ENCODE data around the gene BZW1. TPM values are rescaled to one million over a fixed set of nuclear protein-coding genes. Genes with fewer than 3 reads are reported as not detected.

Gene BZW1
- total RNA-seq, 1 experiment from 2014 or later = 254 TPM

DNA sequence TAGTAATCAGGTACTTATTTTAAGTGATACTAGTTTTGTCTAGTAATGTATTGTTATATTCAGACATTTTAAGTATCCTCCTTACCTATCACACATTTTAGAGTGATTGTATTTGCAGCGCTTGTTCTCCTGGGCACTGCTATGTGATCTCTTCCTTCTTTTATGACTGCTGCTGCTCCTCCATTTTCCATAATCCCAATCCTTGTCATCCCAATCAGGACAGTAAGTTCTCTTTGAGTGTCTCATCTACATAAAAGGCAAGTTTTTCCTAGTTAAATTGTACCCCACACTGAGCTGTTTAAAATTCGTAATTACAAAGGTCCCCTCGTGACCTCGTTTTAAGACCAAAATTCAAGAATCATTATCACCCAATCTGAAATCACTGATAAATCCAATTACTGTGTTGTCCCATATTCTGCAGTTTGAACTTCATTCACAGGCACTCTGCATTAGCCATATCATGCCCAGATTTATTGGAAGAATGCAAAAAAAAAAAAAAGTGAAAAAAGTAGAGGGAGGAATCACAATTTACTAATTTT is 50.0 kb downstream of the BZW1 start:
- CTCF ChIA-PET = no interaction called here
- H3K4me1 Mint-ChIP-seq (ENCODE audit: low read depth, unreplicated experiment) = peaks cover 38% of the 10 kb centered on the region

DNA sequence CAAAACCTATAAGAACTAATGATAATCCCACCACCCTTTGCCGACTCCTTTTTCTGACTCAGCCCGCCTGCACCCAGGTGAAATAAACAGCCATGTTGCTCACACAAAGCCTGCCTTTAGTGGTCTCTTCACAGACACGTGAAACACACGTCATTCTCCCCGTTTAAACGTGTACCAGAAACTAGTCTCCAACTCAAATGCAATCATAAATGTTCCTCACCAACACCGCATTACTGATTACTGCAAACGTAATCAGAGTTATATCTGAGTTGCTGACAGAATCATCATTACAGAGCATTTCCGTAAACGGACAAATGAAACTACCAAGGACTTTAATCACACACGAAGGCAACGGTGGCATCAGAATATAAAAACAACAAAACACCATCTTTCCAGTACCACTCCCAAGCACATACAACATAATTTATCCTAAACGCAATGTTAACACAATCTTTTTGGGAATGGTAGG is 50.9 kb downstream of the BZW1 start:
- Mint-ChIP-seq H3K4me3 (ENCODE audit: low read depth, unreplicated experiment) (peak overlapping the region; percentile 86), H3K4me1 (ENCODE audit: low read depth, unreplicated experiment) (peaks cover 38% of the 10 kb centered on the region), H3K9me3 (ENCODE audit: low read depth, unreplicated experiment) (no peaks in the 10 kb centered on the region), H3K27me3 (ENCODE audit: unreplicated experiment) (no peaks in the 10 kb centered on the region), H3K27ac (ENCODE audit: unreplicated experiment) (peak overlapping the region; percentile 87), H3K36me3 (ENCODE audit: insufficient read depth, unreplicated experiment) (peaks cover 79% of the 10 kb centered on the region)
- BruUV-seq (replicated peaks) = TSS peak; percentile 32
- CTCF ChIA-PET = no interaction called here
- intact Hi-C loops (cut with micrococcal nuclease; ENCODE audit: unreplicated experiment) = loop anchor here (2.0 to 5.0 kb wide), 2 partner anchors 50 to 150 kb away; partner anchors contain the start of gene BZW1
- TF ChIP-seq, protein P1, sequence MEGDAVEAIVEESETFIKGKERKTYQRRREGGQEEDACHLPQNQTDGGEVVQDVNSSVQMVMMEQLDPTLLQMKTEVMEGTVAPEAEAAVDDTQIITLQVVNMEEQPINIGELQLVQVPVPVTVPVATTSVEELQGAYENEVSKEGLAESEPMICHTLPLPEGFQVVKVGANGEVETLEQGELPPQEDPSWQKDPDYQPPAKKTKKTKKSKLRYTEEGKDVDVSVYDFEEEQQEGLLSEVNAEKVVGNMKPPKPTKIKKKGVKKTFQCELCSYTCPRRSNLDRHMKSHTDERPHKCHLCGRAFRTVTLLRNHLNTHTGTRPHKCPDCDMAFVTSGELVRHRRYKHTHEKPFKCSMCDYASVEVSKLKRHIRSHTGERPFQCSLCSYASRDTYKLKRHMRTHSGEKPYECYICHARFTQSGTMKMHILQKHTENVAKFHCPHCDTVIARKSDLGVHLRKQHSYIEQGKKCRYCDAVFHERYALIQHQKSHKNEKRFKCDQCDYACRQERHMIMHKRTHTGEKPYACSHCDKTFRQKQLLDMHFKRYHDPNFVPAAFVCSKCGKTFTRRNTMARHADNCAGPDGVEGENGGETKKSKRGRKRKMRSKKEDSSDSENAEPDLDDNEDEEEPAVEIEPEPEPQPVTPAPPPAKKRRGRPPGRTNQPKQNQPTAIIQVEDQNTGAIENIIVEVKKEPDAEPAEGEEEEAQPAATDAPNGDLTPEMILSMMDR (IDR thresholded peaks at IDR 0.05; ENCODE audit: unreplicated experiment) = no peak
- DNase-seq = peak; percentile 26

More for the DNA sequence above, 50.0 kb downstream of the BZW1 start:
- no TSS peak for BruUV-seq (replicated peaks)
- Mint-ChIP-seq H3K27ac (ENCODE audit: unreplicated experiment) (peak overlapping the region; percentile 87), H3K27me3 (ENCODE audit: unreplicated experiment) (no peaks in the 10 kb centered on the region), H3K9me3 (ENCODE audit: low read depth, unreplicated experiment) (no peaks in the 10 kb centered on the region), H3K4me3 (ENCODE audit: low read depth, unreplicated experiment) (peak overlapping the region; percentile 86), H3K36me3 (ENCODE audit: insufficient read depth, unreplicated experiment) (peaks cover 87% of the 10 kb centered on the region)
- DNase-seq = no peak
- TF ChIP-seq, protein P1 (IDR thresholded peaks at IDR 0.05; ENCODE audit: unreplicated experiment) = no peak
- intact Hi-C loops (cut with micrococcal nuclease; ENCODE audit: unreplicated experiment) = loop anchor here (2.0 to 5.0 kb wide), 2 partner anchors 49 to 149 kb away; partner anchors contain the start of gene BZW1

DNA sequence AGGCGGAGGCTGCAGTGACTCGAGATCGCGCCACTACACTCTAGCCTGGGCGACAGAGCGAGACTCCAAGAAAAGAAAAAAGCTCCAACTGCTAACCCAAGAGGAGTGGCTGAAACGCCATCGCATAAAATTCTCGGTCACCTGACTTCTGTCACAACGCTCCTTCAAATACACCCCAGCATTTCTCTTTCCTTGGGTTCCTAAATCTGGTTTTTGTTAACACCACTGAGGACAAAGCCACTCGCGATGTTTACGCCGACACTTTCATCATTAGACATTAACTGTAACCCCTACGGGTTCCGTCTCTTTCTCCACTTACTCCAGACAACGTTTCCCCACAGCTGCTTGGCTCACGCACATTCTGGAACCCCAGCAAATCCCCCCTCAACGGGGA is 52.1 kb downstream of the BZW1 start:
- peaks cover 70% of the 10 kb centered on the region for H3K36me3 Mint-ChIP-seq (ENCODE audit: insufficient read depth, unreplicated experiment)
- no peaks in the 10 kb centered on the region for H3K27me3 Mint-ChIP-seq (ENCODE audit: unreplicated experiment)
- H3K4me1 Mint-ChIP-seq (ENCODE audit: low read depth, unreplicated experiment) = peaks cover 38% of the 10 kb centered on the region
- intact Hi-C loops (cut with micrococcal nuclease; ENCODE audit: unreplicated experiment) = loop anchor here (2.0 to 5.0 kb wide), 2 partner anchors 51 to 151 kb away; partner anchors contain the start of gene BZW1
- DNase-seq = peak; percentile 17
- no peaks in the 10 kb centered on the region for H3K9me3 Mint-ChIP-seq (ENCODE audit: low read depth, unreplicated experiment)
- H3K4me3 Mint-ChIP-seq (ENCODE audit: low read depth, unreplicated experiment) = peak overlapping the region; percentile 86
- CTCF ChIA-PET = interaction anchor here (0.6 to 1.0 kb wide), 2 partner anchors 13 to 338 kb away, joined by 3 read pairs; partner anchors contain the start of gene SGO2
- TF ChIP-seq, protein P1 (IDR thresholded peaks at IDR 0.05; ENCODE audit: unreplicated experiment) = no peak
- BruUV-seq (replicated peaks) = no TSS peak
- peak overlapping the region; percentile 87 for H3K27ac Mint-ChIP-seq (ENCODE audit: unreplicated experiment)

DNA sequence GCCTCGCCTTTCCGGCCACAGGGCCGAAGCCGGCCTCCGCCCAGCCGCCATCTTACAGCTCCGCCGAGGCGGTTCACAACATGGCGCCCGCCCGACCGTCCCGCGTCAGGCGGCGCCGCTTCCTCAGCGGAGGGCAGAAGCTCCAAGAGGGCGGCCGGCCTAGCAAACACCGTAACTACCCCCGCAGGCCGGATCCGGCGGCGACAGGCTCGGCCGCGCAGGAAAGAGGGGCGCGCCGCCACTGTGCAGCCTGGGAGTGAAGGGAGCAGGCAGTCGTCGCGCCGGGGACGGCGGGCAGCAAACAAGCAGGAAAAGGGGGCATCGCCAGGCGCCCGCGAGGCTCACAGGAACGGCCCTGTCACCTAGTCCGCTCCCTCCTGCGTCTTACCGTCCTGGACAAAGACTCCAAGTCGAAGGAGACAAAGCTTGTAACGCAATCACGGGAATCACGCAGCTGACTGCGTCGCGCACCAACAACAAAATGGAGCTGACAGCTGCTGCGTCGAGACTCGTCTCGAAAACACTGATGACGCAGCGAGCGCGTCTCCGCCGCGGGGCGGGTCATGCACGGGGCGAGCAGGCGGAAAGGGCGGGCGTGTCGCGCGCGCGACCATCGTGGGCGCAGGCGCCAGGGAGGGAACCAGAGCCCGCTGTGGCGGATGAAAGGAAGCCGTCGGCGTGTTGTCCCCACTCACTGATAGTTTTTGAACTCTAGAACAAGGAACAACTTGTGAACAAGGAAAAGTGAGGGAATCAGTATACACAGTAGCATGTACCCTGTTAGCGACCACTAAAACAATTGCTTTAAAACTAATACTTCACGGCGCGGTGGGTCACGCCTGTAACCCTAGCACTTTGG is 52.7 kb downstream of the BZW1 start, which contains the start of gene CLK1:
Gene CLK1, minus strand, starts transcription at position 483 of the 859 bp plus-strand sequence. CDS start 2,796 bp downstream, outside the sequence.
- Mint-ChIP-seq H3K4me1 (ENCODE audit: low read depth, unreplicated experiment) (peaks cover 37% of the 10 kb centered on the region), H3K9me3 (ENCODE audit: low read depth, unreplicated experiment) (no peaks in the 10 kb centered on the region), H3K4me3 (ENCODE audit: low read depth, unreplicated experiment) (peak within 1 kb of the TSS; percentile 86), H3K36me3 (ENCODE audit: insufficient read depth, unreplicated experiment) (peaks cover 65% of the 10 kb centered on the region), H3K27me3 (ENCODE audit: unreplicated experiment) (no peaks in the 10 kb centered on the region), H3K27ac (ENCODE audit: unreplicated experiment) (peak within 1 kb of the TSS; percentile 87)
- CTCF ChIA-PET = interaction anchor here (0.6 to 1.4 kb wide), 5 partner anchors 11 to 338 kb away, joined by 3 to 5 read pairs (median 3); partner anchors contain the start of genes NIF3L1, PPIL3 and SGO2
- no TSS peak for BruUV-seq (replicated peaks)
- peak; percentile 90 for DNase-seq
- intact Hi-C loops (cut with micrococcal nuclease; ENCODE audit: unreplicated experiment) = loop anchor here (5.0 kb wide), 1 partner anchor 52 kb away; the partner anchor contains the start of gene BZW1
- TF ChIP-seq, protein P1 (IDR thresholded peaks at IDR 0.05; ENCODE audit: unreplicated experiment) = no peak

Data from Calu3 (cell line).